RKO (cell line): ENCODE results near the gene SLC8A2.

ENCODE experiments used
- DNase-seq: peaks from one replicate; pipeline ENCODE4 v3.0.0-alpha.2; 2016; ENCODE audit warnings: low spot score

SLC8A2 gene

DNA sequence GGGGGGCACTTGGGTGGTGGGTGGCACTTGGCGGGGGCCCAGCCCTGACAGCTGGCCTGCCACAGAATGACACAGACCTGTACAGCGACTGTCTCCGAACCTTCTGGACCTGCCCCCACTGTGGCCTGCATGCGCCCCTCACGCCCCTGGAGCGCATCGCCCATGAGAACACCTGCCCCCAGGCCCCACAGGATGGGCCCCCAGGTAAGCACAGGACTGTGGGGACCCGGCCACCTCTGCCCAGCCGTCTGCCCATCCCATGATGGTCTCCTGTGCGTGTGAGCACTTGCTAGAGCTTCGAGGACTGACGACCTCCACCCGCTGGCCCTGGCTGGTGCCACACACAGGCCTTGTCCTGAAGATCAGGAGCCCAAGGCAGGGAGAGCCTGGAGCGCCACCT, 90.6 kb downstream of the SLC8A2 start:
- DNase-seq, result no peak

DNA sequence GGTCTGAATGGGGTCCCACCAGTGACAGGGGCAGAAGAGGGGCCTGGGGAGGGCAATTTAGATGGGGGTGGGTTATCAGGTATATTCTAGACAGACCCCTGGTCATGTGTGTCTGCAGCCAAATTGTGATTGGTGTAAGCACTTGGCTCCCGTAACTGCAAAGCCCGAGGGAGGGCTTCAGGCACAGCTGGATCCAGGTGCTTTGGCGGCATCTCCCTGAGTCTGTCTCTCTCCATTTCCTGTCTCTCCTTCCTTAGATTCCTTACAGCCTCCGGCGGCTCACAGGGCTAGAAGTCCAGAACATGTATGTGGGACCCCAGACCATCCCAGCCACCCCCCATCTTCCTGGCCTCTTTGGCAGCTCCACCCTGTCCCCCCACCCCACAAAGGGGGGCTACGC, 91.1 kb downstream of the SLC8A2 start:
- DNase-seq, result no peak

DNA sequence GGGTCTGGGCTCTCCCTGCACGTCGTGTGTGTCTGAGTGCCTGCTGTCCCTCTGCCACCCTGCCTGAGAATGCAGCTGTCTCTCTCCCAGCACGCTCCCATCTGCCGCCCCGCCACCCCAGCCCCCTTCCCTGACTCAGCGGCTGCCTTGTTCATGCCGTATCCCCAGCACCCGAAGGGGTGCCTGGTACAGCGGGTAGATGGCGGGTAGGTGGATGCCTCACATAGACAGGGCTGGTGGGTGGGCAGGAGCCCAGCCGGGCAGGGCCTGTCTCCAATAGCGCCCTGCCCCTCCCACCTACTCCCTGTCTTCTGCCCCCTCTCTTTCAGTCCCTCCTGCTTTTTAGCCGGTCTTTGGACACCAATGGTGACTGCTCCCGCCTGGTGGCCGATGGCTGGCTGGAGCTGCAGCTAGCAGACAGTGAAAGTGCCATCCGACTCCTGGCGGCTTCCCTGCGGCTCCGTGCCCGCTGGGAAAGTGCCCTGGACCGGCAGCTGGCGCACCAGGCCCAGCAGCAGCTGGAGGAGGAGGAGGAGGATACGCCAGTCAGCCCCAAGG, 92.2 kb downstream of the SLC8A2 start:
- no peak for DNase-seq

DNA sequence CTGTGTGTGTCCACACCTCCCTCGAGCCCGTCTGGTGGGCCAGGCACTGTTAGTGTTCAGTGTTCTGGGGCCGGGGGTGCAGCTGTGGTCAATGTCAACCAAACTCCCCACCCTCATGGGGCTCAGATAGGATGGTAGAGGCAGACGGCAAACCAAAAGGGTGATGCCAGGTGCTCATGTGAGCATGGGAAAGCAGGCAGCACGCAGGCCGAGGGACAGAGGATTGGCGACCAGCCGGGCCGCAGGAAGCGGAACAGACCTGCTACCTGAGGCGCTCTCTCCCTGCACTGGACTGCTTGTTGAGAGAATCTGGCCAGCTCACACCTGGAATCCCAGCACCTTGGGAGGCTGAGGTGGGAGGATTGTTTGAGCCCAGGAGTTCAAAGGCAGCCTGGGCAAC, 93.4 kb downstream of the SLC8A2 start:
- no peak for DNase-seq
